B cell (primary cell): Measurements from ENCODE around the gene ISLR2. TPM values are rescaled to one million over a fixed set of nuclear protein-coding genes. Genes with fewer than 3 reads are reported as not detected.

Experiments
- ATAC-seq: fragments of 200-7000 bp; cut with Tn5 transposase; one replicate; pipeline ENCODE4 v1.10.0; 2021; ENCODE audit warnings: low read depth, mild to moderate bottlenecking, moderate number of reproducible peaks, moderate library complexity
- CTCF ChIA-PET: fragments of 350-600 bp; sonication (Branson Sonifier 250); formaldehyde crosslinking; loops from one replicate; lab custom pipeline; 2021; ENCODE audit warnings: antibody characterized with exemption, inconsistent platforms; lab: Charles Lee
- POLR2A ChIA-PET: fragments of 350-600 bp; sonication (Branson Sonifier 250); formaldehyde crosslinking; loops from one replicate; lab custom pipeline; 2021; ENCODE audit warnings: antibody characterized with exemption; lab: Charles Lee
- DNase-seq: peaks from one replicate; pipeline ENCODE4 v3.0.0; 2013
- H2AFZ ChIP-seq: 2 replicates; pipeline ENCODE4 v1.6.1; 2012; ENCODE audit warnings: mild to moderate bottlenecking, low read depth, low read length; ENCODE audit not compliant: insufficient read depth, poor library complexity, severe bottlenecking
- H3K27ac ChIP-seq, 2 donors: 1 replicate in 1 of 2; 2 replicates in 1 of 2; pipeline ENCODE4 v1.5.1; 2012 to 2013; ENCODE audit warnings: low read length in 2 of 2, mild to moderate bottlenecking in 2 of 2, moderate library complexity in 1 of 2
- H3K27me3 ChIP-seq, 4 experiments: fragments of 200-600 bp in 1 of 4; sonication (generic) in 1 of 4; replicated peaks in 1 of 4; 1 replicate in 2 of 4; 2 replicates in 2 of 4; pipeline versions ENCODE4 v1.6.1 to v1.7.0; 2013 to 2016; ENCODE audit warnings: low read length in 3 of 4, mild to moderate bottlenecking in 2 of 4, mixed read lengths in 1 of 4, moderate library complexity in 1 of 4; ENCODE audit not compliant: insufficient read depth in 4 of 4, control insufficient read depth in 3 of 4; ENCODE audit errors: control extremely low read depth in 1 of 4
- H3K36me3 ChIP-seq, 2 experiments: replicated peaks in 1 of 2; 1 replicate in 1 of 2; 2 replicates in 1 of 2; pipeline versions ENCODE4 v1.6.1 to v1.7.1; 2013; ENCODE audit warnings: low read length in 1 of 2; ENCODE audit not compliant: insufficient read depth in 2 of 2, control insufficient read depth in 1 of 2; ENCODE audit errors: control extremely low read depth in 1 of 2, extremely low read depth in 1 of 2
- H3K4me1 ChIP-seq, 2 donors: fragments of 200-600 bp in 1 of 2; sonication (generic) in 1 of 2; 1 replicate in 1 of 2; 2 replicates in 1 of 2; pipeline versions ENCODE4 v1.5.1 to v1.6.1; 2013 to 2017; ENCODE audit warnings: low read length in 2 of 2; ENCODE audit not compliant: control insufficient read depth in 2 of 2, insufficient read depth in 2 of 2
- H3K4me2 ChIP-seq: replicated peaks from 2 replicates; pipeline ENCODE3; 2012; ENCODE audit warnings: mild to moderate bottlenecking, low read depth, low read length; ENCODE audit not compliant: poor library complexity, severe bottlenecking
- H3K4me3 ChIP-seq, 5 experiments: fragments of 200-600 bp in 1 of 5; sonication (generic) in 1 of 5; 1 replicate in 3 of 5; 2 replicates in 2 of 5; pipeline versions ENCODE4 v1.5.1 to v1.7.0; 2011 to 2016; ENCODE audit warnings: low read length in 4 of 5, mild to moderate bottlenecking in 4 of 5, low read depth in 2 of 5, control low read depth in 1 of 5, moderate library complexity in 1 of 5; ENCODE audit not compliant: insufficient read depth in 1 of 5; ENCODE audit errors: control extremely low read depth in 1 of 5, extremely low read depth in 1 of 5
- H3K79me2 ChIP-seq: fragments of 200-600 bp; sonication (generic); one replicate; pipeline ENCODE4 v1.6.0; 2016; ENCODE audit warnings: low read length; ENCODE audit not compliant: control insufficient read depth, insufficient read depth
- H3K9ac ChIP-seq: fragments of 200-600 bp; sonication (generic); 2 replicates; pipeline ENCODE4 v1.6.1; 2017; ENCODE audit warnings: mild to moderate bottlenecking, low read length, moderate library complexity
- H3K9me3 ChIP-seq, 3 donors: one replicate each; pipeline versions ENCODE4 v1.6.1 to v1.7.1; 2013; ENCODE audit warnings: low read length in 2 of 3; ENCODE audit not compliant: control insufficient read depth in 2 of 3, insufficient read depth in 1 of 3; ENCODE audit errors: control extremely low read depth in 1 of 3
- H4K20me1 ChIP-seq: 2 replicates; pipeline ENCODE4 v1.6.0; 2012; ENCODE audit warnings: mild to moderate bottlenecking, low read length; ENCODE audit not compliant: insufficient read depth, control insufficient read depth, poor library complexity, severe bottlenecking
- H3K27ac Mint-ChIP-seq: one replicate; pipeline ENCODE4 v1.8.0; 2021; ENCODE audit warnings: mixed read lengths
- H3K27me3 Mint-ChIP-seq: one replicate; pipeline ENCODE4 v1.8.0; 2021; ENCODE audit warnings: mixed read lengths
- H3K4me1 Mint-ChIP-seq: one replicate; pipeline ENCODE4 v1.8.0; 2021; ENCODE audit warnings: mixed read lengths
- H3K4me3 Mint-ChIP-seq: one replicate; pipeline ENCODE4 v1.8.0; 2021; ENCODE audit warnings: mixed read lengths
- H3K9me3 Mint-ChIP-seq: one replicate; pipeline ENCODE4 v1.8.0; 2022; ENCODE audit warnings: mixed read lengths; ENCODE audit not compliant: insufficient read depth
- EZH2 ChIP-seq: IDR thresholded peaks from 2 replicates; pipeline ENCODE4 v1.6.1; 2012; ENCODE audit warnings: borderline replicate concordance, low read depth, mild to moderate bottlenecking, moderate library complexity, low read length; ENCODE audit not compliant: insufficient read depth, poor library complexity, severe bottlenecking
- WGBS: methylation state at CpG from one replicate; pipeline ENCODE4 v1.1.5; 2013; ENCODE audit warnings: missing lambda C conversion rate; ENCODE audit not compliant: insufficient coverage; 5-methylcytosine and 5-hydroxymethylcytosine counted together
- intact Hi-C: fragments of 100-400 bp; cut with micrococcal nuclease; formaldehyde crosslinking; loops from one replicate; pipeline ENCODE4 v1.10.0; 2022
- polyA plus RNA-seq: library from polyadenylated mRNA; depleted of rRNA; stranded (reverse); fragments of >200 nt; gene quantifications from 2 replicates; pipeline ENCODE4 v1.2.3, GENCODE V29; 2012
- total RNA-seq, 2 donors: library from RNA; stranded (reverse); fragments of 120-200 nt in 1 of 2; gene quantifications; 1 replicate in 1 of 2; 2 replicates in 1 of 2; pipeline versions ENCODE4 v1.2.3 to v1.2.4, GENCODE V29; 2013 to 2022
- TF ChIP-seq, protein P1 (sequence below): fragments of 200-600 bp; IDR thresholded peaks from one replicate; pipeline ENCODE4 v1.8.0; 2022; ENCODE audit warnings: antibody characterized with exemption, mild to moderate bottlenecking

Gene ISLR2
- total and polyA plus RNA-seq, 2 donors (not counting 1 experiment from before 2014, with no cell fraction given): not detected

DNA sequence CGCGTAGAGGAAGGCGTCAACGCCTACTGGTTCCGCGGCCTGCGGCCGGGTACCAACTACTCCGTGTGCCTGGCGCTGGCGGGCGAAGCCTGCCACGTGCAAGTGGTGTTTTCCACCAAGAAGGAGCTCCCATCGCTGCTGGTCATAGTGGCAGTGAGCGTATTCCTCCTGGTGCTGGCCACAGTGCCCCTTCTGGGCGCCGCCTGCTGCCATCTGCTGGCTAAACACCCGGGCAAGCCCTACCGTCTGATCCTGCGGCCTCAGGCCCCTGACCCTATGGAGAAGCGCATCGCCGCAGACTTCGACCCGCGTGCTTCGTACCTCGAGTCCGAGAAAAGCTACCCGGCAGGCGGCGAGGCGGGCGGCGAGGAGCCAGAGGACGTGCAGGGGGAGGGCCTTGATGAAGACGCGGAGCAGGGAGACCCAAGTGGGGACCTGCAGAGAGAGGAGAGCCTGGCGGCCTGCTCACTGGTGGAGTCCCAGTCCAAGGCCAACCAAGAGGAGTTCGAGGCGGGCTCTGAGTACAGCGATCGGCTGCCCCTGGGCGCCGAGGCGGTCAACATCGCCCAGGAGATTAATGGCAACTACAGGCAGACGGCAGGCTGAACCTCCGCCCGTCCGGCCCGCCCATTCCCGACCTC lies 4.1 kb downstream of the ISLR2 start:
- H3K9me3 ChIP-seq: peaks cover 0 to 65% (median 12%) of the 10 kb centered on the region in 3 donors
- ATAC-seq (peak; percentile 43), DNase-seq (peak; percentile 73)
- Mint-ChIP-seq H3K4me1 (peaks cover 49% of the 10 kb centered on the region), H3K4me3 (peak overlapping the region; percentile 75), H3K27ac (peak overlapping the region; percentile 75), H3K27me3 (peaks cover 79% of the 10 kb centered on the region), H3K9me3 (no peaks in the 10 kb centered on the region)
- 14% methylated on average over 53 of the region's 53 CpGs for WGBS
- no peak for TF ChIP-seq EZH2
- TF ChIP-seq, protein P1, sequence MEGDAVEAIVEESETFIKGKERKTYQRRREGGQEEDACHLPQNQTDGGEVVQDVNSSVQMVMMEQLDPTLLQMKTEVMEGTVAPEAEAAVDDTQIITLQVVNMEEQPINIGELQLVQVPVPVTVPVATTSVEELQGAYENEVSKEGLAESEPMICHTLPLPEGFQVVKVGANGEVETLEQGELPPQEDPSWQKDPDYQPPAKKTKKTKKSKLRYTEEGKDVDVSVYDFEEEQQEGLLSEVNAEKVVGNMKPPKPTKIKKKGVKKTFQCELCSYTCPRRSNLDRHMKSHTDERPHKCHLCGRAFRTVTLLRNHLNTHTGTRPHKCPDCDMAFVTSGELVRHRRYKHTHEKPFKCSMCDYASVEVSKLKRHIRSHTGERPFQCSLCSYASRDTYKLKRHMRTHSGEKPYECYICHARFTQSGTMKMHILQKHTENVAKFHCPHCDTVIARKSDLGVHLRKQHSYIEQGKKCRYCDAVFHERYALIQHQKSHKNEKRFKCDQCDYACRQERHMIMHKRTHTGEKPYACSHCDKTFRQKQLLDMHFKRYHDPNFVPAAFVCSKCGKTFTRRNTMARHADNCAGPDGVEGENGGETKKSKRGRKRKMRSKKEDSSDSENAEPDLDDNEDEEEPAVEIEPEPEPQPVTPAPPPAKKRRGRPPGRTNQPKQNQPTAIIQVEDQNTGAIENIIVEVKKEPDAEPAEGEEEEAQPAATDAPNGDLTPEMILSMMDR: peak; percentile 38
- no peak overlapping the region for H3K9ac ChIP-seq
- peaks cover 60 to 64% of the 10 kb centered on the region in 2 donors for H3K4me1 ChIP-seq
- H2AFZ ChIP-seq: no peak overlapping the region
- H3K27me3 ChIP-seq: peaks cover 0 to 85% (median 60%) of the 10 kb centered on the region in 4 experiments
- no peaks in the 10 kb centered on the region for H3K79me2 ChIP-seq
- intact Hi-C loops: loop anchor here (1.0 kb wide), 1 partner anchor 161 kb away; no protein-coding TSS in a partner anchor
- ChIA-PET POLR2A (no interaction called here), CTCF (interaction anchor here (1.0 to 1.9 kb wide), 4 partner anchors 9 to 161 kb away, joined by 3 to 4 read pairs (median 4); no protein-coding TSS in a partner anchor)
- H3K4me2 ChIP-seq: peak overlapping the region; percentile 51
- no peaks in the 10 kb centered on the region for H4K20me1 ChIP-seq
- H3K36me3 ChIP-seq: no peaks in the 10 kb centered on the region
- no peak overlapping the region for H3K27ac ChIP-seq
- no peak overlapping the region for H3K4me3 ChIP-seq

DNA sequence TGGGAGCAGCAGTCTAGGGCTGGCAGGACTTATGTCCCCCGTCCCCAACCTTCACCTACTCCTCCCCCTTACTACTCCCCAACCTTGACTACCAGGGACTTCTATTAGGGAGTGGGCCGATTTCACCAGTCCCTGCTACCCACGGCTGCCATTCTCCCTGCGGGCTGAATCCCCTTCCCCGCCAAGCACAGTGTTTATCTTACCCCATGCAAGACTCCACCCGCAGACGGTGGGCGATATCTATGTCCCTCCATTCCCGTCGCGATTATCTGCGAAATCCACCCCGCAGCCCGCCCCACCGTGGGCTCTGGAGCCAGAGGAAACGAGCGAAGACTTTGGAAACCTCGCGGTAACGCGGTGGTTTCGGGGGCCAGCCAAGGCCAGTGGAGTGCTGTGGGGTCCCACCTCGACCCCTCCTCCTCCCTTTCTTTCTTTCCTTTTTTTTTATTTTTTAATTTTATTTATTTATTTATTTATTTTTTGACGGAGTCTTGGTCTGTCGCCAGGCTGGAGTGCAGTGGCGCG lies 4.7 kb downstream of the ISLR2 start:
- H3K9me3 Mint-ChIP-seq: no peaks in the 10 kb centered on the region
- Histone ChIP-seq H3K9ac (no peak overlapping the region), H2AFZ (no peak overlapping the region), H3K9me3 (peaks cover 0 to 60% (median 12%) of the 10 kb centered on the region in 3 donors), H4K20me1 (no peaks in the 10 kb centered on the region), H3K27ac (no peak overlapping the region), H3K79me2 (no peaks in the 10 kb centered on the region), H3K4me1 (peaks cover 54 to 59% of the 10 kb centered on the region in 2 donors), H3K4me2 (peak overlapping the region; percentile 51), H3K27me3 (peaks cover 0 to 84% (median 57%) of the 10 kb centered on the region in 4 experiments), H3K4me3 (no peak overlapping the region), H3K36me3 (no peaks in the 10 kb centered on the region)
- DNase-seq (no peak), ATAC-seq (no peak)
- peak overlapping the region; percentile 65 for H3K27ac Mint-ChIP-seq
- 19% methylated on average over 22 of the region's 27 CpGs for whole genome bisulfite sequencing
- intact Hi-C loops: no loop called here
- TF ChIP-seq EZH2: no peak
- TF ChIP-seq, protein P1: no peak
- H3K4me3 Mint-ChIP-seq: peak overlapping the region; percentile 75
- ChIA-PET CTCF (interaction anchor here (1.5 to 1.9 kb wide), 2 partner anchors 13 to 162 kb away, joined by 4 read pairs; no protein-coding TSS in a partner anchor), POLR2A (no interaction called here)
- H3K27me3 Mint-ChIP-seq: peaks cover 78% of the 10 kb centered on the region
- peaks cover 43% of the 10 kb centered on the region for H3K4me1 Mint-ChIP-seq
